MM.1S (cell line): ENCODE data around the gene SNTG2.

Experiments
- DNase-seq: peaks from one replicate; pipeline ENCODE4 v3.0.0-alpha.2; 2015
- H2AFZ ChIP-seq: fragments of 300-600 bp; sonication (generic); 2 replicates; pipeline ENCODE4 v1.6.0; 2016; ENCODE audit warnings: antibody characterized with exemption, low read length
- H3F3A ChIP-seq: fragments of 300-600 bp; sonication (generic); 2 replicates; pipeline ENCODE4 v1.6.1; 2016; ENCODE audit warnings: mild to moderate bottlenecking, antibody characterized with exemption, low read length, moderate library complexity, mixed read lengths; ENCODE audit not compliant: insufficient read depth
- H3K27ac ChIP-seq: fragments of 300-600 bp; sonication (generic); 2 replicates; pipeline ENCODE4 v1.5.1; 2016; ENCODE audit warnings: mild to moderate bottlenecking, low read length
- H3K27me3 ChIP-seq: fragments of 300-600 bp; sonication (generic); replicated peaks from 2 replicates; pipeline ENCODE4 v1.6.0; 2016; ENCODE audit warnings: low read length; ENCODE audit not compliant: insufficient read depth
- H3K36me3 ChIP-seq: fragments of 300-600 bp; sonication (generic); replicated peaks from 2 replicates; pipeline ENCODE4 v1.6.1; 2016; ENCODE audit warnings: mild to moderate bottlenecking, low read length, mixed read lengths; ENCODE audit not compliant: insufficient read depth
- H3K4me1 ChIP-seq: fragments of 300-600 bp; sonication (generic); 2 replicates; pipeline ENCODE4 v1.6.1; 2016; ENCODE audit warnings: low read length, mixed read lengths
- H3K4me2 ChIP-seq: fragments of 300-600 bp; sonication (generic); 2 replicates; pipeline ENCODE4 v1.6.0; 2016; ENCODE audit warnings: low read depth, low read length
- H3K4me3 ChIP-seq: fragments of 300-600 bp; sonication (generic); 2 replicates; pipeline ENCODE4 v1.5.1; 2016; ENCODE audit warnings: low read length, mixed read lengths
- H3K79me2 ChIP-seq: fragments of 300-600 bp; sonication (generic); 2 replicates; pipeline ENCODE4 v1.6.1; 2016; ENCODE audit warnings: mixed run types, low read length, mixed read lengths
- H3K9ac ChIP-seq: fragments of 300-600 bp; sonication (generic); 2 replicates; pipeline ENCODE4 v1.6.1; 2016; ENCODE audit warnings: low read length, mixed read lengths
- H3K9me2 ChIP-seq: fragments of 300-600 bp; sonication (generic); replicated peaks from 2 replicates; pipeline ENCODE4 v1.6.1; 2016; ENCODE audit warnings: mild to moderate bottlenecking, low read length, mixed read lengths; ENCODE audit not compliant: insufficient read depth
- H3K9me3 ChIP-seq: fragments of 300-600 bp; sonication (generic); replicated peaks from 2 replicates; pipeline ENCODE4 v1.6.1; 2016; ENCODE audit warnings: mild to moderate bottlenecking, low read length, mixed read lengths; ENCODE audit not compliant: insufficient read depth
- H4K20me1 ChIP-seq: fragments of 300-600 bp; sonication (generic); 2 replicates; pipeline ENCODE4 v1.6.1; 2016; ENCODE audit warnings: mild to moderate bottlenecking, low read length, moderate library complexity, mixed read lengths; ENCODE audit not compliant: insufficient read depth
- CTCF ChIP-seq: fragments of 300-600 bp; sonication (generic); IDR thresholded peaks from 2 replicates; pipeline ENCODE4 v1.5.1; 2016; ENCODE audit warnings: antibody characterized with exemption, low read length, mixed read lengths
- EZH2 ChIP-seq: fragments of 300-600 bp; sonication (generic); optimal IDR thresholded peaks from 2 replicates; pipeline ENCODE3; 2017; ENCODE audit warnings: low read depth, mild to moderate bottlenecking, antibody characterized with exemption, low read length, mixed read lengths
- EZH2phosphoT487 ChIP-seq: fragments of 300-600 bp; sonication (generic); IDR thresholded peaks from 2 replicates; pipeline ENCODE4 v1.6.1; 2018; ENCODE audit warnings: antibody characterized with exemption, low read length

Gene SNTG2

GRCh38 chr2:1318366-1319009 is 367.8 kb downstream of the SNTG2 start:
- H3F3A ChIP-seq = no peaks in the 10 kb centered on the region
- no peaks in the 10 kb centered on the region for H4K20me1 ChIP-seq
- no peaks in the 10 kb centered on the region for H3K4me1 ChIP-seq
- H3K36me3 ChIP-seq = no peaks in the 10 kb centered on the region
- no peak overlapping the region for H3K4me2 ChIP-seq
- H3K27me3 ChIP-seq = no peaks in the 10 kb centered on the region
- H3K9me3 ChIP-seq = no peaks in the 10 kb centered on the region
- H2AFZ ChIP-seq = no peak overlapping the region
- H3K4me3 ChIP-seq = no peak overlapping the region
- no peak for DNase-seq
- H3K9ac ChIP-seq = no peak overlapping the region
- H3K79me2 ChIP-seq = no peaks in the 10 kb centered on the region
- no peaks in the 10 kb centered on the region for H3K9me2 ChIP-seq
- TF ChIP-seq EZH2phosphoT487 (no peak), EZH2 (no peak), CTCF (no peak)
- no peak overlapping the region for H3K27ac ChIP-seq

- Histone ChIP-seq H4K20me1 (no peaks in the 10 kb centered on the region), H3F3A (no peaks in the 10 kb centered on the region), H3K79me2 (no peaks in the 10 kb centered on the region), H3K27ac (no peak overlapping the region), H2AFZ (no peak overlapping the region), H3K9me2 (no peaks in the 10 kb centered on the region), H3K4me1 (no peaks in the 10 kb centered on the region), H3K36me3 (no peaks in the 10 kb centered on the region), H3K9me3 (no peaks in the 10 kb centered on the region; the same call in 1 of the 2 replicates), H3K4me3 (no peak overlapping the region), H3K4me2 (no peak overlapping the region), H3K9ac (no peak overlapping the region), H3K27me3 (no peaks in the 10 kb centered on the region)
- TF ChIP-seq CTCF = no peak
- no peak for TF ChIP-seq EZH2phosphoT487
- no peak for TF ChIP-seq EZH2
- no peak for DNase-seq
These were observed 368.7 kb downstream of the SNTG2 start for GRCh38 chr2:1319393-1319792.

GRCh38 chr2:1321321-1321720 is 370.7 kb downstream of the SNTG2 start:
- no peaks in the 10 kb centered on the region for H3K4me1 ChIP-seq
- no peaks in the 10 kb centered on the region for H3K9me2 ChIP-seq

More at GRCh38 chr2:1321321-1321720, 370.7 kb downstream of the SNTG2 start:
- H2AFZ ChIP-seq = no peak overlapping the region
- no peaks in the 10 kb centered on the region for H3K27me3 ChIP-seq
- H3K36me3 ChIP-seq = no peaks in the 10 kb centered on the region
- H3K79me2 ChIP-seq = no peaks in the 10 kb centered on the region
- H3K9me3 ChIP-seq = no peaks in the 10 kb centered on the region; the same call in 1 of the 2 replicates
- no peak for DNase-seq
- no peak for TF ChIP-seq CTCF
- no peak for TF ChIP-seq EZH2
- TF ChIP-seq EZH2phosphoT487 = no peak
- H3K4me3 ChIP-seq = no peak overlapping the region
- no peak overlapping the region for H3K9ac ChIP-seq
- no peak overlapping the region for H3K27ac ChIP-seq
- no peaks in the 10 kb centered on the region for H3F3A ChIP-seq
- no peak overlapping the region for H3K4me2 ChIP-seq
- no peaks in the 10 kb centered on the region for H4K20me1 ChIP-seq
